HG03521 (cell line): ENCODE data around the gene KISS1.

Source experiments
- ATAC-seq: cut with Tn5 transposase; IDR thresholded peaks from one replicate; pipeline ENCODE4 v1.9.1; 2021; ENCODE audit warnings: mild to moderate bottlenecking, moderate library complexity; ENCODE audit not compliant: unreplicated experiment

The KISS1 gene

GRCh38 chr1:204142032-204142974 is 54.0 kb downstream of the KISS1 start:
- no peak for ATAC-seq

GRCh38 chr1:204141131-204141530 is 55.2 kb downstream of the KISS1 start:
- ATAC-seq: no peak
